ENCODE measurements around the gene ZSCAN23. TPM values are rescaled to one million over a fixed set of nuclear protein-coding genes. Genes with fewer than 3 reads are reported as not detected.

The ZSCAN23 gene
- total RNA-seq, 2 donors from 2014 or later, result 5.3 to 5.7 TPM

DNA sequence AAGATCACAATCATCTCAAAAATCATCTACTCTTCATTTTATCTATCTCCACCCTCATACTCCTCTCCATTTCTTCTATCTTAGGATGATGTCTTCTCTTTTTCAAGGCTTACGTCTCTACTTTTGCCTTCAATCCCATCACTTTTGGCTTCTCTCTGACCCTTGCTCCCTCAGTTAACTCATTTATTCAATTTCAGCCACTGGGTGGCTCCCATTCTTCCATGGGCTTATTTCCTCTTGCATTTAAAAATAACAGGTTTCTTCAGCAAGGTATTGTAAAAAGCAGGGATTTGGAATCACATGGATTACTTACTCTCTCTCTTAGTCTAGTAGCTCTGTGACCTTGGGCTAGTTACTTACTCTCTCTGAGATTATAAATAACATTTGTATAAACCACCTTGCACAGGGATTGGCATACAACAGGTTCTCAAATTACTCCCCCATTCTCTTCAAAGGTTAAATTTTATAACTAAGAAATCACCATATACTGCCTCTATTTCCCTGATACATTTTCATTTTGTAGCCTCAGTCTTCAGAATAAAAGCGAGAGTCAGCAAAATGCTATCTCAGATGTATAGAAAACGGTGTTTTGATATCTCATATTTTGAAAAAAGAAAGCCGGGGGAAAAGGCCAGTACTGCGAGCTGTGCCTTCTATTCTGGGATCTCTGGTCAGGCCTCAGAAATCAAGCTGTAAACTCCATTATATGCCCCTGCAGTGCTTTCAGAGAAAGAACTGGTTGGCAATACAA is 49.2 kb downstream of the ZSCAN23 start:
- no peak for TF ChIP-seq POLR2A (IDR thresholded peaks at IDR 0.05)
- no peak for TF ChIP-seq POLR2AphosphoS5 (IDR thresholded peaks at IDR 0.05)
- TF ChIP-seq, protein P1, sequence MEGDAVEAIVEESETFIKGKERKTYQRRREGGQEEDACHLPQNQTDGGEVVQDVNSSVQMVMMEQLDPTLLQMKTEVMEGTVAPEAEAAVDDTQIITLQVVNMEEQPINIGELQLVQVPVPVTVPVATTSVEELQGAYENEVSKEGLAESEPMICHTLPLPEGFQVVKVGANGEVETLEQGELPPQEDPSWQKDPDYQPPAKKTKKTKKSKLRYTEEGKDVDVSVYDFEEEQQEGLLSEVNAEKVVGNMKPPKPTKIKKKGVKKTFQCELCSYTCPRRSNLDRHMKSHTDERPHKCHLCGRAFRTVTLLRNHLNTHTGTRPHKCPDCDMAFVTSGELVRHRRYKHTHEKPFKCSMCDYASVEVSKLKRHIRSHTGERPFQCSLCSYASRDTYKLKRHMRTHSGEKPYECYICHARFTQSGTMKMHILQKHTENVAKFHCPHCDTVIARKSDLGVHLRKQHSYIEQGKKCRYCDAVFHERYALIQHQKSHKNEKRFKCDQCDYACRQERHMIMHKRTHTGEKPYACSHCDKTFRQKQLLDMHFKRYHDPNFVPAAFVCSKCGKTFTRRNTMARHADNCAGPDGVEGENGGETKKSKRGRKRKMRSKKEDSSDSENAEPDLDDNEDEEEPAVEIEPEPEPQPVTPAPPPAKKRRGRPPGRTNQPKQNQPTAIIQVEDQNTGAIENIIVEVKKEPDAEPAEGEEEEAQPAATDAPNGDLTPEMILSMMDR (IDR thresholded peaks at IDR 0.05), result no peak
- H3K27me3 ChIP-seq (replicated peaks; ENCODE audit: insufficient read depth), result no peaks in the 10 kb centered on the region
- 91% methylated on average over 5 of the region's 5 CpGs for WGBS
- no peak overlapping the region for H3K27ac ChIP-seq
- no peak overlapping the region for H3K4me3 ChIP-seq
- intact Hi-C loops (cut with DNase I), result no loop called here
- H3K36me3 ChIP-seq, result no peaks in the 10 kb centered on the region
- DNase-seq (ENCODE audit: low spot score), result no peak
- H3K9me3 ChIP-seq, result no peaks in the 10 kb centered on the region
- H3K4me1 ChIP-seq (replicated peaks), result no peaks in the 10 kb centered on the region

DNA sequence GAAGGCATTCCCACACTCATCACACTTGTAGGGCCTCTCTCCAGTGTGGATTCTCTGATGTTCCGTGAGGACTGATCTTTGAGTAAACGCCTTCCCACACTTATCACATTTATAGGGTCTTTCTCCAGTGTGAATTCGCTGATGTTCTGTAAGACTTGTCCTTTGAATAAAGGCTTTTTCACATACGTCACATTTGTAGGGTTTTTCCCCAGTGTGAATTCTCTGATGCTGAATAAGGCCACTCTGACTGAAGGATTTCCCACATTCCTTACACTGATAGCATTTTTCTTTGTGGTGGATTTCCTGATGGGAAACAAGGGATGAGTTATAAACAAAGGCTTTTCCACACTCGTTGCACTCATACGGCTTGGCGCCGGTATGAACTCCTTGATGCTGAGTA is 52.6 kb downstream of the ZSCAN23 start:
- Histone ChIP-seq H3K4me1 (replicated peaks) (no peaks in the 10 kb centered on the region), H3K4me3 (no peak overlapping the region), H3K27ac (no peak overlapping the region), H3K36me3 (no peaks in the 10 kb centered on the region), H3K27me3 (replicated peaks; ENCODE audit: insufficient read depth) (no peaks in the 10 kb centered on the region), H3K9me3 (no peaks in the 10 kb centered on the region)
- DNase-seq (ENCODE audit: low spot score), result no peak
- intact Hi-C loops (cut with DNase I), result no loop called here
- TF ChIP-seq, protein P1 (IDR thresholded peaks at IDR 0.05), result no peak
- TF ChIP-seq POLR2A (IDR thresholded peaks at IDR 0.05), result no peak
- no peak for TF ChIP-seq POLR2AphosphoS5 (IDR thresholded peaks at IDR 0.05)
- WGBS, result 93% methylated on average over 8 of the region's 8 CpGs

DNA sequence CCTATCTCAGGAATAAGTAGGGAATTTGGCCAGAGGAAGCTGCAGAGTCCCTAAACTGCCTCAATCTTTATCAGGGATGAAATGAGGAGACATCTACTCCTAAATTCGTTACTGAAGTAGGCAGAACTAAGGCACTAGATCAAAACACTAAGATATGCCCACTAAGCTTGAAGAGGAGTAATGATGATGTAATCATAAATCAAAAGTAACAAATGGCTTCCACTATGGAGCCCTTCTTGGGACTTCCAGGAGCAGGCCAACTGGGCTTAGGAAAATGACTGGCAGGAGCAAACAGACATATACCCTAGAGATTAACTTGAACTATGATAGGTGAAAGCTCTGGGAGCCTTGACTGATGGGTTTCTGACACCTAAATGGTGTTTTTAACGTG is 59.2 kb downstream of the ZSCAN23 start:
- Histone ChIP-seq H3K4me3 (no peak overlapping the region), H3K4me1 (replicated peaks) (no peaks in the 10 kb centered on the region), H3K36me3 (no peaks in the 10 kb centered on the region), H3K9me3 (no peaks in the 10 kb centered on the region), H3K27ac (no peak overlapping the region), H3K27me3 (replicated peaks; ENCODE audit: insufficient read depth) (no peaks in the 10 kb centered on the region)
- intact Hi-C loops (cut with DNase I), result no loop called here
- 55% methylated on average over 2 of the region's 2 CpGs for WGBS
- DNase-seq (ENCODE audit: low spot score), result no peak
- TF ChIP-seq POLR2A (IDR thresholded peaks at IDR 0.05), result no peak
- TF ChIP-seq POLR2AphosphoS5 (IDR thresholded peaks at IDR 0.05), result no peak
- TF ChIP-seq, protein P1 (IDR thresholded peaks at IDR 0.05), result no peak

DNA sequence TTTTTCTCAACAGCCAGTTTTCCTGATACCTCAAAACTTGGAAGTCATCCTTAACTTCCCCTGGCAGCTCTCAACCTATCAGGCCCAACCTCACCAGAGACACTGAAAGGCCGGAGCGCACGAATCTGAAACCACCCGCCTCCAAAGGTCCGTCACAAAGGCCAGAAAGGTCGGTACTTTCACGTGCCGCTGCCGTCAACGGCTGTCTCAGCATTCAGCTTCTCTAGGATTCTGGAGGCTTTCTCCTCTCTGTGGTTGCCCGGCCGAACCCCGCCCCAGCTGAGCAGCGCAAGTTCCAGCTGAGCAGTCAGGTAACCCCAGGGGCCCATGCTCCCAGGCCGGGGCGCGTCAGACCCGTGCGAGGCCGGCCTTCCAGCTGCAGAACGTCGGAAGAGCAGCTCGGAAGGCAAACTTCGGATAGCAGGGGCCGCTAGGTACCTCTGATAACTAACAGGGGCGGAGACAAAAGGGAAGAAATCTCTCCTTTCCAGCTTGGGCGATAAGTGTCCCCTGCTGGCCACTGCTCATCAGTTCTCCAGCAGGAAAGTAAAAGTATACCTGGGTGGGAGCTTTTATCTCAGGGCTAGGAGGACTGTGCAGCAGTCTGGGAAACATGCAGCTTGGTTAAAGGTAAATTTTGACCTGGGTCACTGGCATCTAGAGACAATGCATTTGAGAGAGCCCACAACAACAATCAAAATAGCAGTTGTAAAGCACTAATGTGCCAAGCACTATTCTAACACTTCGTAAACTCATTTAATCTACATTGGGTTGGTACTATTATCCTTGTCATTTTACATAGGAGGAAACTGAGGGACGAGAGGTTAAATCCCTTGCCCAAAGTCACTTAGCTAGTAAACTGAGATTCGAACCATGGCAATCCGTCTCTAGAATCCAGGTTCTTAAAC is 59.8 kb downstream of the ZSCAN23 start:
- Histone ChIP-seq H3K9me3 (no peaks in the 10 kb centered on the region), H3K4me1 (replicated peaks) (no peaks in the 10 kb centered on the region), H3K27ac (peak overlapping the region; percentile 76 to 78), H3K4me3 (peak overlapping the region; percentile 37 to 43), H3K36me3 (no peaks in the 10 kb centered on the region), H3K27me3 (replicated peaks; ENCODE audit: insufficient read depth) (no peaks in the 10 kb centered on the region)
- TF ChIP-seq POLR2AphosphoS5 (IDR thresholded peaks at IDR 0.05) (peak; percentile 73), POLR2A (IDR thresholded peaks at IDR 0.05) (no peak)
- TF ChIP-seq, protein P1 (IDR thresholded peaks at IDR 0.05), result peak in 3 of 4 experiments; percentile 34 to 59 (median 56)
- DNase-seq (ENCODE audit: low spot score), result peak; percentile 76
- 14% methylated on average over 31 of the region's 31 CpGs for WGBS
- intact Hi-C loops (cut with DNase I), result no loop called here

Small RNA genes lying within 50 kb of the gene (small RNA-seq; reads per million reads assigned to genes)
- 0 reads per million in 2 donors for gene RNU2-45P

Other genes with a start within 250 kb of the ZSCAN23 start
- gene ZSCAN9, start 218.2 kb downstream of the ZSCAN23 start, total RNA-seq, result 10 to 100 TPM; 16.7 to 17.3 TPM
- 1 to 10 TPM; 2.7 to 5.8 TPM for gene ZKSCAN4, start 191.2 kb downstream of the ZSCAN23 start, total RNA-seq
- 1 to 10 TPM in 1 of 2 donors, under 1 TPM in 1; 0.14 to 3.9 TPM for gene NKAPL, start 184.2 kb downstream of the ZSCAN23 start, total RNA-seq
- 10 to 100 TPM; 25.0 to 30.7 TPM for gene ZSCAN26, start 176.3 kb downstream of the ZSCAN23 start, total RNA-seq
- 1 to 10 TPM; 4.2 to 4.6 TPM for gene PGBD1, start 161.9 kb downstream of the ZSCAN23 start, total RNA-seq
- gene ZSCAN31, start 107.3 kb downstream of the ZSCAN23 start, total RNA-seq, result 10 to 100 TPM; 13.7 to 21.7 TPM
- gene ZKSCAN3, start 93.5 kb downstream of the ZSCAN23 start, total RNA-seq, result 1 to 10 TPM; 5.9 to 6.5 TPM
- gene ZSCAN12, start 43.7 kb downstream of the ZSCAN23 start, total RNA-seq, result 10 to 100 TPM in 1 of 2 donors, 1 to 10 TPM in 1; 5.9 to 10.2 TPM
- under 1 TPM in 1 of 2 donors, not detected in 1; 0.40 TPM for gene GPX6, start 72.3 kb upstream of the ZSCAN23 start, total RNA-seq
- not detected for gene GPX5, start 82.4 kb upstream of the ZSCAN23 start, total RNA-seq

Data from prostate gland (tissue), 2 donors.